H1 (cell line): ENCODE measurements around the gene SOST. TPM values are rescaled to one million over a fixed set of nuclear protein-coding genes. Genes with fewer than 3 reads are reported as not detected.

Experiments used
- NANOG ChIP-seq: IDR thresholded peaks from 2 replicates; pipeline ENCODE4 v1.6.1; 2011; ENCODE audit warnings: low read length, low read depth, mild to moderate bottlenecking, inconsistent platforms; ENCODE audit not compliant: insufficient read depth, poor library complexity, severe bottlenecking
- RFX5 ChIP-seq: IDR thresholded peaks from 2 replicates; pipeline ENCODE4 v1.6.1; 2011; ENCODE audit warnings: low read depth, low read length, improper control_type of control experiment, borderline replicate concordance
- polyA plus RNA-seq, 7 experiments: library from polyadenylated mRNA; depleted of rRNA in 3 of 7; stranded (reverse) in 5 of 7; unstranded in 2 of 7; fragments of >200 nt in 5 of 7; fragments of 200-250 nt in 2 of 7; gene quantifications; 1 replicate in 5 of 7; 2 replicates in 1 of 7; 4 replicates in 1 of 7; pipeline versions ENCODE4 v1.2.1 to v1.2.3, GENCODE V29; 2011 to 2013; ENCODE audit warnings: missing spikeins in 2 of 7, mixed read lengths in 2 of 7
- total RNA-seq: library from RNA; stranded (reverse); fragmentation: NEBNext Ultra II Directional; extraction: Animal tissue kit (Norgen Biotek cat#: 25700); gene quantifications from 2 replicates; pipeline ENCODE4 v1.2.1, GENCODE V29; 2021
- TF ChIP-seq, protein P1 (sequence below): IDR thresholded peaks from 2 replicates; pipeline ENCODE4 v1.6.1; 2012; ENCODE audit warnings: low read length, inconsistent platforms

The SOST gene
- total and polyA plus RNA-seq, 2 of the 8 experiments (the other 6 are each of a cell fraction or from before 2014, with no cell fraction given) = 0.08 TPM; not detected in 1

- TF ChIP-seq, protein P1, sequence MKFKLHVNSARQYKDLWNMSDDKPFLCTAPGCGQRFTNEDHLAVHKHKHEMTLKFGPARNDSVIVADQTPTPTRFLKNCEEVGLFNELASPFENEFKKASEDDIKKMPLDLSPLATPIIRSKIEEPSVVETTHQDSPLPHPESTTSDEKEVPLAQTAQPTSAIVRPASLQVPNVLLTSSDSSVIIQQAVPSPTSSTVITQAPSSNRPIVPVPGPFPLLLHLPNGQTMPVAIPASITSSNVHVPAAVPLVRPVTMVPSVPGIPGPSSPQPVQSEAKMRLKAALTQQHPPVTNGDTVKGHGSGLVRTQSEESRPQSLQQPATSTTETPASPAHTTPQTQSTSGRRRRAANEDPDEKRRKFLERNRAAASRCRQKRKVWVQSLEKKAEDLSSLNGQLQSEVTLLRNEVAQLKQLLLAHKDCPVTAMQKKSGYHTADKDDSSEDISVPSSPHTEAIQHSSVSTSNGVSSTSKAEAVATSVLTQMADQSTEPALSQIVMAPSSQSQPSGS = no peak
- TF ChIP-seq RFX5 (no peak), NANOG (no peak)
Measured at GRCh38 chr17:43808076-43808475, 49.5 kb upstream of the SOST start (continued).
